RPMI7951 (cell line): Measurements from ENCODE around the gene SPAG8. TPM values are rescaled to one million over a fixed set of nuclear protein-coding genes. Genes with fewer than 3 reads are reported as not detected.
A peak's percentile ranks its signal among the peaks of the same experiment; 100 is the strongest.

Experiments
- DNase-seq: peaks from one replicate; pipeline ENCODE4 v3.0.0-alpha.2; 2012; ENCODE audit warnings: low read depth
- total RNA-seq: library from RNA; depleted of rRNA; stranded (reverse); fragments of >200 nt; shearing (Covaris generic); gene quantifications from 2 replicates; pipeline ENCODE4 v1.2.3, GENCODE V29; 2014

Gene SPAG8
- total RNA-seq, 1 experiment from 2014 or later, result 1.7 TPM

DNA sequence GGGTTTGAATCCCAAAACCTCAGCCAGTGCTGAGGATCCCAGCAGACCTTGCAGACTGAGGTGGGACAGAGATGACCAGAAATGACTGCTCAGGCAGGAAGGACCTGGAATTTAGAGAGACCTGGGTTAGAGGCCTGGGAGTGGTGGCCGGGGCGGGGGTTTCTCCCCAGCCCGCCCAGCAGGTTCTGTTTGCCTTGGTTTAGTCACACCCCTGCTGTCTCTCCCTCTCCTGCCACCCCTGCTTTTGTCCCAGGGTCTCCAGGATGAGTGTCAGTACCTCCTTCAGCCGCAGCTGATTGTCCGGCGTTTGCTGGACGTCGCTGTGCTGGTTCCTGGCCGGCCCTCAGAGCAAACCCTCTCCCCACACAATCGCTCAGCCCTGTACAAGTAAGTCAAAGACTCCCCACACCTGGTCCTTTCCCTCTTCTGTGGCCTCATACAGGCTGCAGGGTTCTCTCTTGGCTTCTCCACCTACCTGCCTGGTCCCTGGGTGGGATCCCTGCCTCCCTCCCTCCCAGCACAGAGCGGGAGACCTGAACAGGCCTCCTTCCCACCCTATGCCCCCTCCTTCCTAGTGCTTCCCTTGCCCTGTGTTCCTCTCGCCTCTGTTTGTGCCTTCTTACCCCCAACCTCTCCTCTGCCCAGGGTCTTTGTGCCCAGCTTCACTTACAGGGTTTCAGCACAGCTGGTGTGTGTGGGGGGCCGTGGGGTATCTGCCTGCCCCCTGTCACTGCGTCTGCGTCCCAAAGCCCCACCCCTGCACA is 29.0 kb upstream of the SPAG8 start:
- DNase-seq, result no peak

DNA sequence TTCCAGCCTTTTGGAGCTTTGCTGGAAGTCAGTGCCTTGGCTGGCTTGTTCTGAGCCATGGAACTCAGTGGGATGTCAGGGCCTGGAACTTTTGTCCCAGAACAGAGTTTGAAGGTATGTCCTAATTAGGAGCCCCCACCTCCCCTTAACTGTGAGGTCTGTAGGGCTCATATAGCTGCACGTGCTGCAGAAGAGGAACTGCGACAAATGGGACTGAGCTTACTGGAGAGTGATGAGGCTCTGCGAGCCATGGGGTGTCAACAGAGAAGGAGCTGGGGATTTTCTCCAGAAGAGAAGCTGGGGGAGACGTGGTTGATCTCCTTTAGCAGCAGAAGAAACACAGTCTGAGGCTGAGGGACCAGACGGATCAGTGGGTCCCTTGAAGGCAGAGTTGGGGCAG is 27.9 kb upstream of the SPAG8 start:
- DNase-seq, result no peak

DNA sequence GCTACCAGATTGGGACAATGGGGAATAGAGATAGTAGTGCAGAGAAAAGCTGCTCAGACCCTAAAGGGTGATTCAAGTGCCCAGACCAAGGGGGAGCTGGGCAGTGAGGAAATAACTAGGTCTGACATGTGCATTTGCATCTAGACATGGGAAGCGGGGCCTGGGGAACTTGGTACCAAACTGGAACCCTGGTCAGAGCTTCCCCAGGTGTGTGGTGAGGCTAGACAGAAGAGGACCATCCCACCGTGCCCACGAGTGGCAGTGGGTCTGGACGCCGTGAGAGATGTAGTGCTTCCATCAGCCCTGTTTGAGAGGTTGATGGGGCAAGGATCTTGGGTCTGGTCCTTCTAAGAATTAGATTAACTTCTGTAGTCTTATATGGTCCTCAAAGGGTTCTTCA is 24.5 kb upstream of the SPAG8 start:
- DNase-seq, result no peak

DNA sequence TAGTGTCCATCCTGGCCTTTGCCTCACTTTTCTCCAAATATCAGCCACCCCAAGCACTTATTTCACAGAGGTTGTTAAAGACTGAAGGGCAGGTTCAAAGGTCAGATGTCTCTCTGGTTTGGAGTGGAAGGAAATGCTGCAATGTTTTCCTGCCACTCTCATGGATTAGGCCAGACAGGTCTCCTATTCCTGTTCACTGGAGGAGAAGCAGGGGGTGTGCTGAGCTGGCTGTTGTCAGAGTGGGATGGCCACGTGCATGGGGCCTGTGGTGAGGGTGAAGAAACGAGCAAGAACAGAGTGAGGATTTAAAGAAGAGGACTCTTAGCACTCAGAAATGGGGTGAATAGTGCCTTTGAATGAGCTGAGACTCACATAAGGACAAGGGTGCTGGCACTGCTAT is 23.7 kb upstream of the SPAG8 start:
- no peak for DNase-seq

DNA sequence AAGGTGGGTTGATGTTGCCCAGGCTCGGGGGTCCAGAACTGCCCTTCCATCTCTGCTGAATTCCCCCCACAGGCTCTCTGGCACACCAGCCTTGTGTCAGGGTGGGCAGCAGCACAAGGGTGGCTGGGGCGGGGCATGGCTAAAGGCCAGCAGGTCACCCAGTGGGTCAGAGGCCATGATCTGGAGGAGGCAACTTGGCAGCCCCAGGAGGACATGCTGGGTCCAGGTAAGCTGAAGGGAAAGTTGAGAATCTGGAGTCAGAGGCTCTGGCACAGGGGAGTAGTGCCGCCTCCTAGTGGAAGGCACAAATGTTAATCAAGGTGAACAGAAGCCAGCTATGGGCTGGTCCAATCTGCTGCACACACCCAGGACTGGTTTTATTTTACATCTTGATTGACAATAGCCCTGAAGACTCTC is 23.2 kb upstream of the SPAG8 start:
- no peak for DNase-seq

DNA sequence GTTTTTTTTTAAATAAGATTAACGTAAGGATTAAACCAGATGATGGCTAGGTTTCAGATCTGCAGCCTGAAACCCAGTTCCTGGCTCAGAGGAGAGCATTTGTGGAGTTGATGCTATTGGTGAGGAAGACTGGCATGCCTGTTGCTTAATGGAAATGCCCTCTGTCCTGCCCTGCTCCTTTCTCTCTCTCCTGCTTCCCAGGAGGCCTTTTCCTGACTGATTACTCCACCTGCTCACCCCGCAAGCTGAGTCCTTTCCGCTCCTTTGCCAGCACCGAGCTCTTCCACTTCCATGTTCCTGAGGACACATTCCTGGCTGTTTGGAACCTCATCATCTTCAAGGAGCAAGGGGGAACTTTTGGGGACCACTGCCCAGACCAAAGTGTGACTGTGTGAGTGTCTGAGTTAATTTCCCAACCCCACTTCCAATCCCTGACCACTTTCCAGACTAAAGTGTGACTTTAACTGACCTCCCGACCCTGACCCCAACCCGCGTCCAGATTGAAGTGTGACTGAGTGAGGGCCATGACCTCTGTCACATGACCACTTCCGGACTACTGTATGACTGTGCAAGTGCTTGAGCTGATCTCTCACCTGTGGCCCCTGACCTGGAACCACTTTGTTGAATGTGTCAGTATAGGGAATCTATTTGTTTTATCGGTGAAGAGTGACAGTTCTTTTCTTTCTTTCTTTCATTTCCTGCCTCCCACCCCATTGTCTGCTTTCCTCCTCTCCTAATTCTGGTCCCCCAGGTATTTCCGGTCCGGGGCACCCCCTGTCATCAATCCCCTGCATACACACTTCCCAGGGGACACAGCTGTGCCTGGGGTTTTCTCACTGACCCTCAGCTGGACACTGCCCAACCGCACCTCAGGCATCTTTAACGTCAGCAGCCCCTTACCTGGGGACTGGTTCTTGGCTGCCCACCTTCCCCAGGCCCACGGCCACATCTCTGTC is 22.5 kb upstream of the SPAG8 start:
- DNase-seq, result no peak

DNA sequence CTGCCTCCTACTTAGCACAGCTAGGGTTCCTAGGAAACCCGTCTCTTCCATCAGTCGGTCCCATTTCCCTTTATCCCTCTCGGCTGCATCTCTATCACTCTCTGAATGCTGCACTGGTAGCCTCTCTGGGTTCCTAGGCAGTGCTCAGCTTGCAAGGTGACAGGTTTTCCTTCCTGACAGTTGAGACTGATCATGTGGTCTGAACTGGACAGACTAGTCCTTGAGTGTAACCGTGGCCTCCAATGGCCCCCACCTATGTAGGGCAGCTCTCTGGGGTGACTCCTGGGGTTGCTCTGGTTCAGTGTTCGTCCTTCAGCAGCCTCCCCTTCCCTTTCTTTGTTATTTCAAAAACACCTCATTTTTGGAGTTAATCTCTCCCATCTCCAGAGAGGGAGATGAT is 20.8 kb upstream of the SPAG8 start:
- no peak for DNase-seq

DNA sequence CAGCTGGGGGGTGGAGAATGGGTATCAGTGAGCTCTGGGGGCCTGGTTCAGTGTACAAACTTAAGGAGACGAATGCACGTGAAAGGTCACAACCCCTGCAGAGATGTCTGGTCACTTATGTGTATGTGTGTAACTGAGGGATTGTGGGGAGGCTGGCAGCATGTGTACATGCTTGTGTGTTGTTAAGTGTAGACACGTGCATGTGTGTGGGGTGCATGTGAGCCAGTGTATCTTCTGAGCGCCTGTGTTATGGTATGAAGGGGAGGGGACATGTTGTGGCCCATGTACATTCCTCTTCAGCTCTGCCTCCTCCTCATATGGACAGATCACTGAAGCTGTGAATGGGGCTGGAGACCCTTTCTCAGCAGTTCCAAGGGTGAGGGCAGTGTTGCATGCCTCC is 19.0 kb upstream of the SPAG8 start:
- no peak for DNase-seq

DNA sequence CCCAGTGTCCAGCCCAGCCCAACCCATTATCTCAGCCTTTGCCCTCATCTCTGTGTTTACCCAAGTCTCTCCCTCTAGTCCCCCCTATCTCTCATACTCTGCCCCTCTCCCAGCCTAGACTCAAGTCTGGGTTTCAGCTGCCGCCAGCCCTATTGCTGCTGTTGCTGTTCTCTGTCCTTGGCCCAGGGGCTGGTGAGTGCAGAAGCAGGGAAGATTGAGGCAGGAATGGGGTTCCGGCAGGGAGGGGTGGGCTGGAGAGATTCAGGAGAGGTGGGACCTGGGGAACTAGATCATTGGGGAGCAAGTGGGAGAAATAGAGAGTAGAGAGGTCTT is 17.7 kb upstream of the SPAG8 start:
- DNase-seq, result no peak

DNA sequence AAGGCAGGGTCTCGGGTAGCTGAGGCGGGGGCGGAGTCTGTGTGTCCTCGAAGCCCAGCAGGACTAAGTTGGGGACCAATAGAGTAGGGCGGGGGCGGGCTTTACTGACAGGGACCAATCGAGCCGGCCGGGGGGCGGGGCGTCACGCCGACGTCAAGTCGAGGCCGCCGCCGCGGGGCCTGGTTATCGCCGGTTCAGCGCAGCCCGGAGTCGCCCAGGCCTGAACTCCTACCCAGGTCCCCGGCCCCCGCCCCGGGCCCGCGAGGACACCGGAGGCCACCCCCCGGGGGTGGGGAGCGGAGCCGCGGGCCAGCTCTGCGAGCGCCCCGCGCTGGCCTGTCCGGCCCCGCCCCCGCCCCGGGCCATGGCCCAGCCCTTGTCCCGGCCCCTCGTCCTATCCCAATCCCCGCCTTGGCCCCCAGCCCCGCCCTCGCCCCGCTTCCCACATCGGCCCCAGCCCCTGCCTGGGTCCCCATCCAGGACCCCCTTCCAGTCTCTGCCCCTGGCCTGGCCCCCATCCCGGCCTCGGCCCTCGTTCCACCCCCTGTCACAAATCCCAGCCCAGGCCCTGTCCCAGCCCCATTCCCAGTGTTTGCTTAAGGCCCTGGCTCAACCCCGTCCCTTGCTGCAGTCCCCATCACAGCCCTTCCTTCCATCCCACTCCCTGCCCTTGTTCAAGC is 17.2 kb upstream of the SPAG8 start, which contains the start of gene TMEM8B:
TSS of gene TMEM8B (plus strand) at position 145 of the 680 bp plus-strand sequence. CDS start at position 365, 220 bp downstream.
- peak; percentile 86 for DNase-seq

DNA sequence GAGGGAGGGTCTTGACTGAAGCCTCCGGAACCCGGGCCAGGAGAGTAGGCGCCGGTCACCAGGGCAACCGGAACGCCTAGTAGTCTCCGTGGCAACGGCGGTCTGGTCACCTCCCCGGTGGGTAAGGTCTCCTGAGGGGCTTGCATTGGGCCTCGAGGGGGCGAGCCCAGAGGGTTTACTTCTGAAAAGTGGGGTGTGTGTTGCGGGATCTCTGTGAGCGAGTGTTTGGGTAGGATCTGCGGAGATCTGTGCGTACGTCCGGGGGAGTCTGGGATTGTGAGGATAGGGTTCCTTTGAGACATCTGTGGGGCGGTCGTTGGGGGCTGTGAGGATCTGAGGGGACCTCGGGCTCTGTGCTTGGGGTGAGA is 16.6 kb upstream of the SPAG8 start, which contains the start of gene FAM221B:
TSS of gene FAM221B (minus strand) at position 17 of the 368 bp plus-strand sequence. CDS start 2,571 bp downstream, outside the sequence.
- no peak for DNase-seq

DNA sequence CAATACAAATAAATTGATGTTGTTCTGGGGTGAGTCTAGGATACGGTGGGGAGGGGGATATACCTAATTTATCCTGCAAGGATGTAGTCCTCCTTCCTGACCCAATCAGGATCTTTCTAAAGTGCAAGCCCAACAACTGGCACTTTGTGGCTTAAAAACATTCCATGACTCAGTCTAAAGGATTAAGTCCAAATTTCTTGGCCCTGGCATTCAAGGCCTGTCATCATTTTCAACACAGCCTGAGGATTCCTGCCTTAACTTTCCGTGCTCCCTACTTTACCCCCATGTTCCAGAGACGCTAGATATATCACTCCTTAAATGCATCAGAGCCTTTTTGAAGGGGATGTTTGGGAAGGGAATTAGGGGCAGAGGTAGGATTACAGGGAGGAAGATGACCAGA is 15.4 kb upstream of the SPAG8 start:
- DNase-seq, result peak; percentile 24

DNA sequence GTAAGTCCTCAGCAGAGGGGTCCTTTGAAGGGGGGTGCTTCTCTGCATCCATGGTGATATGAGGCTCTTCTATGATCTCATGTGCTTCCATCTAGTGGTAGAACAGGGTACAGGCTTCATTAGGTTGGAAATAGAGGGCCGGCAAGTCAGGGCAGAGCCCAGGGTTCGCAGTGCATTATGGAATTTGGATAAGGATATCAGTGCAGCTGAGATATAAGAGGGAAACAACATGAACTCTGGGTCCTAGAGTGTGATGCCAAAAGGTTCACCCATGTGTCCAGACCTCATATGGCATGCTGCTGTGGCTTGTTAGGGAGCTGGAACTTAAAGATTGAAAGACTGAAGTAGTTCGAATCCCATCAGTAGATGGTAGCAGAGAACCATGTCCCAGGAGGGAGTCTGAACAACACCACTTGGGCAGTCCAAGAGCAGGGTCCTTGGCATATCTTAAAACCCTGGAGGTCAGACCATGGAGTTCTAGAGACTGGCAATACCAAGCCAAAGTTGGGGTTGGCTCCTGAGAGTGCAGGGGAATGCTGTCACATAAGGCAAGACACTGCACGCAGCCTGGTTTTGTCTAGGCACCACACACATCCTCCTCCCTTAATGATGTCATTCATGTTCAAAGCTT is 14.1 kb upstream of the SPAG8 start:
- DNase-seq, result peak; percentile 61

DNA sequence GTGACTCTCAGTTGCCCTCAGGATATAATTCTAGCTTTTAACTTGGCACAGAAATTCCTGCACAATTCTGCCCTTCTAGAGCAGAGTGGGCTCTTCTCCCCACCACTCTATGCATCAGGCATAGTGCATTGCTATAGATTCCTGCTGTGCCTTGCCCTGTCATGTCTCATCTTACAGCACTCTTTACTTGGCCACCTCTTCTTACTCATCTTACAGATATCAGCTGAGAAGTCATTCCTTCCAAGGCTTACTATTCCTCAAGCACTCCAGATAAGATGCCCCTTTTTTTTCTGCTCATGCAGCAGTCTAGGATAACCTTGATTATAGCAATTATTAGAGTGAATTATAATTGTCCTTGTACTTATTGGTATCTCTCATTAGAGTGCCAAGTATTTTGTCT is 10.9 kb upstream of the SPAG8 start:
- no peak for DNase-seq

DNA sequence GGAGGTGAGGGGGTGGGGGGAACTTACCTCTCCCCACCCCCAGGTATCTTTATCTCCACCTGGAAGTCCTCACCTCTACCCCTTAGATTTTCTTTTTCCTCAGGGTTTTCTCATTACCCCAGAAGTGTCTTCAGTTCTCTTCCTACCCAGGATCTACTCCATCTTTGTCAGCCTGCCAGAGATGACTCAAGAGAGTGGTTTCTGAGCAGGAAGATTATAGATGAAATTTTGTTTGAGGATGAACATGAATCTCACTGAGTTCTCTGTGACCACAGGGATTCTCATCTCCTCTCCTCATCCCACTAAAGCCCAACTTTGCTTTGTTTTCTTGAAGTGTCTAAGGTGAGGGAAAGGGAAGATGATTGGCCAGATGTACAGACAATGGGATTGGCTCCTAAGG is 8.0 kb upstream of the SPAG8 start:
- DNase-seq, result peak; percentile 61

DNA sequence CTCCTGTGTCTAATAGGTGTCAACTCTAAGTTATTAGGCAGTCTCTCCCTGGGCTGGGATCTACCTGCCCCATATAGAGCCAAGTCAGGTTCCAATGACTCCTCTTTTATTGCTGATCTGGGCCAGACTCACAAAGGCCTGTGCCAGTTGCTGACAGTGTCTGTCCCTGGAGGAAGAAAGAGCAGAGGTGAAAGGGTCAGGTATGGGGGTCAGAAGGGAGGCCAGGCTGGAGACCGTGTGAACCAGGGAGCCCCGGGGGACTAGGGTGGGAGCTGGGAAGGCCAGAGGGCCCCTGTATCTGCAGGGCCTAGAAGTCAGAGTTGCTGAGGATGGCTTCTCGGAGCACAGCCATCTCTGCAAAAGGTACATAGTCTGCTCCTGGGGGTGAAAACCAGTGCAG is 6.3 kb upstream of the SPAG8 start:
- DNase-seq, result no peak

DNA sequence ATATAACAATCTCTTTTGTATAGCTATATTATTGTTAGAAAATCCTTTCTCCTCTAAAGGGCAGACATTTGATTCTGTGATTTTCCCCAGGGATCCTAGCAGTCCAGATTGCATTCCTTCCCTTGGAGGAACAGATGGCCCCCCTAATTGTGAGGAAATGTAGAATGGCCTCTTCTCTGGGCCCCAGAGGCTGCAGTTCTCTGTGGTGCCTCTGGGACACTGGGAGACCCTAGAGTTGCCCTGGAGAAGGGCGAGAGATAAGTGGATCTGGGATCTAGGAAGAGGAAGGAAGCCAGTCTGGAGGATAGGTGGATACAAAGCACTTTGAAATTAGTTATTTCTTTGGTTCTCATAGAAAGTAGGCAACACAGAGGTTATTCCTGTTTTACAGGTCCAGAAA is 4.6 kb upstream of the SPAG8 start:
- no peak for DNase-seq

DNA sequence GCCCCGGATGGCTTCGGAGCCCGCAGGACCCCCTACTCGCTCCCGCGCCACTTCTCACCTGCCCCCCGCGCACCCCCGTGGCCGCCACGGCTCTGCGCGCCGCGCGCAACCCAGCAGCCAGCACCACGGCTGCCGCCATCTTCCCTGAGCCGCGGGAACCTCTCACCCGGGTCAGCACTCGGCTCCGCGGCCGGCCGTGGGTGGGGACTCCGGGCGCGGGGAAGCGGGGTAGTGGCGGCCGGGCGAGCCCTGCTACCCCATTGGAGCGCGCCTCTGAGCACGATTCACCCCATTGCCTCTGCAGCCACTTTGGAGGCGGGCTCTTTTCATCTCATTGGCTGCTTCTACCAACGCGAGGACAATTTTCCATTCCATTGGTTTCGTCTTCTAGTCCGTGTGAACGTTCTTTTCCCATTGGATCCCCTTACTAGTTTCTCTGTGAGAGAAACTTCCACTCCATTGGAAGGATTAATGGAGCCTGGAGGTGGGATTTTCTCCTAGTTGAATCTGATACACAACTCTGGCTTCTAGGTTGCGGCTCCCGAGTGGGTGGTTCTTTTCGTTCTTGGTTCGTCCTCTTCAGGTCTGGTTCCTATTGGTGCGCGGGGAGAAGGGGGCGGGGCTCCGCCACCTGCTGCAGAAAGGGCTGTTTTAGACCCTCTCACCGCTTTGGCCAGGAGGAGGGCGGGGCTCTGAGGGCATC is 2.9 kb upstream of the SPAG8 start, which contains the start of gene HINT2:
TSS of gene HINT2 (minus strand) at position 202 of the 703 bp plus-strand sequence. CDS start at position 139, 63 bp downstream.
- DNase-seq, result peak; percentile 99

DNA sequence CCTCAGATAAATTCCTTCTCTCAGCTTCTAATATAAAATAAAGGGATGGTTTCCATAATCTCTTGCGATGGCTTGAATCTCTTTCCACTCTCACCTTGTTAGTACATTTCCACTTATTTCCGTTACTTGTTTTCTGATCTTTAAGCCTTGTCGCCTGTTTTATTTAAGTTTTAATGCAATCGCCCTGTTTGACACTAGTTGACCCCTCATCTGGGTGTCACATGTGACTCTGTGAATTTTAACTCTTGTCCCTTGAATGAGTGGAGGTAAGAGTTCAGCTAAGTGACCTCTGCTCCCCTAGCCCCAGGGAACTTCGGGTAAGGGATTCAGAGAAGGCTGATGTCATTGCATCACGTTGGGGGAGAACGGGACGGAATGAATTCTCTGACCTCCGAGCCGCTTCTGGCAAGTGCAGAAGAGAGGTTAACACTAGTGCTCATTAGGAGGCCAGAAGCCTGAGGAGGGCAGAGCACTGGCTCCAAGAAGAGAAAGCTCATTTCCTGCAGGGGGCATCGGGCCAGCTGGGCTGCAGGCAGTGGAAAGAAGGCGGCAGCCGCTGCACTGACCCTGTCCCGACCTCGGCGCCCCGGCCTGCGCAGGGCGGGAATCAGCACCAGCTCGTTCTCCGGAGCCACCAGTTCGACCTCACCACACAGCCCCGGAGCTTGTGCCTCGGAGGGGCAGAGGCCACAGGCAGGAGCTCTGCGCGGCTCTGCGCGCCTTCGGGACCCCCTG is 2.2 kb upstream of the SPAG8 start:
- DNase-seq, result peak; percentile 70

DNA sequence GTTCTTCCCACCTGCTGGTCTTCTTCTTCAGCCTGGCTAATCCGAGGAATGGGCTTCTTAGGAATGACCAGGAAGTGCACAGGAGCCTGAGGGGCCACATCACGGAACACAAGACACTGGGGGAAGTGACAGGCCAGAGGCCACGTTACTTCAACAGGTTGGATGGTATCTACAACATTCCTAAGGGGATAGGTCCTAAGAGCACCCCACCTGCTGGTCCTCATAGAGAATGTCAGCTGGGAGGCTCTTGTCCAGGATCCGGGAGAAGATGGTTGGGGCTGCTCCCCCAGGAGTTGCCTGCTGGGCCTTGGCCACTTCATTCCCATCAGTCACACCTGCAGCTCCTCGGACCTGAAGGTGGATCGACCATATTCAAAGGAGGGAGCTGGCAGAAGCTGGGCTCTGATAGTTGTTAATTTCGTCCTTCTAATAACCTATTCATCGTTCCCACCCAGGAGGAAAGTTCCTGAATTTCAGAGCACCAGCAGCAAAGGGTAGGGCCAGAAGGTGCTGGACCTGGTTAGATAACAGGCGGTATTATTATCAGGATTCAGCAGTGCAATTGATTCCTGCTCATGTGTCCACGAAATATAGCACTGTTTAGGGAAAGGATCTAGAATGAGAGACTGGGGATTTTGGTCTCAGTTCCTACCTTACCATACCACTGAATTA is 1.5 kb upstream of the SPAG8 start:
- DNase-seq, result peak; percentile 40
